Measurements from ENCODE around the gene OSBPL8. TPM values are rescaled to one million over a fixed set of nuclear protein-coding genes. Genes with fewer than 3 reads are reported as not detected.

The OSBPL8 gene
- total and polyA plus RNA-seq, 10 of the 15 experiments (the other 5 are each of a cell fraction or from before 2014, with no cell fraction given), result 10.4 to 58.0 (median 32.0) TPM

DNA sequence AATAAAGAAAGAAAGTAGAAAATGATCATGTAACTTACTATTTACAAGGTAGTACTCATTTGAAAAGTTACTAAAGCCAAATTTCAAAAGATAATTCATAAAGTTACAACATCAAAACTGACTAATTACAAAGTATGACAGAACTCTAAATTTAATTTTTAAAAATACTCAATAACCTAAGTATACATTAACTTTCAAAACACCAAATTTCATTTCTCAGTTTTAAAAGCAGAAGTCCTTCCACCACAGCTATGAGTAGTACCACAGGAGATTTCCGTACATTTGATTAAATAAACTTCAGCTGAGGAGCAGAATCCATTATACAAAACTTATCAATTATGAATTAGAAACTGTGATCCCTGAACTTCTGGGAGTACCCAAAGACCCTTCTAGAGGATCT, 110.6 kb downstream of the OSBPL8 start:
- ChIA-PET SMC1A (ENCODE audit: uncharacterized antibody, unreplicated experiment) (no interaction called here), CTCF (no interaction called here), POLR2A (no interaction called here), RAD21 (ENCODE audit: unreplicated experiment) (no interaction called here)
- H2AFZ ChIP-seq (ENCODE audit: control insufficient read depth, low read depth, low read length), result no peak overlapping the region
- BruUV-seq (replicated peaks), result no TSS peak
- H3K79me2 ChIP-seq (ENCODE audit: control insufficient read depth, insufficient read depth, low read length), result no peaks in the 10 kb centered on the region
- H3K4me1 ChIP-seq (ENCODE audit: control insufficient read depth, insufficient read depth, low read length), result no peaks in the 10 kb centered on the region
- no peak for ATAC-seq
- no peaks in the 10 kb centered on the region; a peak in 1 of 4 replicates for H3K36me3 ChIP-seq (ENCODE audit: control insufficient read depth in 2 of 2, insufficient read depth in 2 of 2, low read length in 1 of 2)
- no peak overlapping the region for H3K27ac ChIP-seq (ENCODE audit: control insufficient read depth, insufficient read depth)
- DNase-seq (ENCODE audit: low read depth, low spot score), result no peak
- no peak for TF ChIP-seq SIX5 (IDR thresholded peaks at IDR 0.05; ENCODE audit: low read depth, low read length, severe bottlenecking)
- TF ChIP-seq, protein P1, sequence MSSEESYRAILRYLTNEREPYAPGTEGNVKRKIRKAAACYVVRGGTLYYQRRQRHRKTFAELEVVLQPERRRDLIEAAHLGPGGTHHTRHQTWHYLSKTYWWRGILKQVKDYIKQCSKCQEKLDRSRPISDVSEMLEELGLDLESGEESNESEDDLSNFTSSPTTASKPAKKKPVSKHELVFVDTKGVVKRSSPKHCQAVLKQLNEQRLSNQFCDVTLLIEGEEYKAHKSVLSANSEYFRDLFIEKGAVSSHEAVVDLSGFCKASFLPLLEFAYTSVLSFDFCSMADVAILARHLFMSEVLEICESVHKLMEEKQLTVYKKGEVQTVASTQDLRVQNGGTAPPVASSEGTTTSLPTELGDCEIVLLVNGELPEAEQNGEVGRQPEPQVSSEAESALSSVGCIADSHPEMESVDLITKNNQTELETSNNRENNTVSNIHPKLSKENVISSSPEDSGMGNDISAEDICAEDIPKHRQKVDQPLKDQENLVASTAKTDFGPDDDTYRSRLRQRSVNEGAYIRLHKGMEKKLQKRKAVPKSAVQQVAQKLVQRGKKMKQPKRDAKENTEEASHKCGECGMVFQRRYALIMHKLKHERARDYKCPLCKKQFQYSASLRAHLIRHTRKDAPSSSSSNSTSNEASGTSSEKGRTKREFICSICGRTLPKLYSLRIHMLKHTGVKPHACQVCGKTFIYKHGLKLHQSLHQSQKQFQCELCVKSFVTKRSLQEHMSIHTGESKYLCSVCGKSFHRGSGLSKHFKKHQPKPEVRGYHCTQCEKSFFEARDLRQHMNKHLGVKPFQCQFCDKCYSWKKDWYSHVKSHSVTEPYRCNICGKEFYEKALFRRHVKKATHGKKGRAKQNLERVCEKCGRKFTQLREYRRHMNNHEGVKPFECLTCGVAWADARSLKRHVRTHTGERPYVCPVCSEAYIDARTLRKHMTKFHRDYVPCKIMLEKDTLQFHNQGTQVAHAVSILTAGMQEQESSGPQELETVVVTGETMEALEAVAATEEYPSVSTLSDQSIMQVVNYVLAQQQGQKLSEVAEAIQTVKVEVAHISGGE (CRISPR knock-in tag; IDR thresholded peaks at IDR 0.05), result no peak
- TF ChIP-seq, protein P2, sequence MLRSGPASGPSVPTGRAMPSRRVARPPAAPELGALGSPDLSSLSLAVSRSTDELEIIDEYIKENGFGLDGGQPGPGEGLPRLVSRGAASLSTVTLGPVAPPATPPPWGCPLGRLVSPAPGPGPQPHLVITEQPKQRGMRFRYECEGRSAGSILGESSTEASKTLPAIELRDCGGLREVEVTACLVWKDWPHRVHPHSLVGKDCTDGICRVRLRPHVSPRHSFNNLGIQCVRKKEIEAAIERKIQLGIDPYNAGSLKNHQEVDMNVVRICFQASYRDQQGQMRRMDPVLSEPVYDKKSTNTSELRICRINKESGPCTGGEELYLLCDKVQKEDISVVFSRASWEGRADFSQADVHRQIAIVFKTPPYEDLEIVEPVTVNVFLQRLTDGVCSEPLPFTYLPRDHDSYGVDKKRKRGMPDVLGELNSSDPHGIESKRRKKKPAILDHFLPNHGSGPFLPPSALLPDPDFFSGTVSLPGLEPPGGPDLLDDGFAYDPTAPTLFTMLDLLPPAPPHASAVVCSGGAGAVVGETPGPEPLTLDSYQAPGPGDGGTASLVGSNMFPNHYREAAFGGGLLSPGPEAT (IDR thresholded peaks at IDR 0.05; ENCODE audit: low read depth), result no peak
- TF ChIP-seq SPI1 (IDR thresholded peaks at IDR 0.05; ENCODE audit: borderline replicate concordance, insufficient read depth, low read depth, low read length), result no peak
- TF ChIP-seq CHD4 (IDR thresholded peaks at IDR 0.05), result no peak
- no peak for TF ChIP-seq TCF7 (IDR thresholded peaks at IDR 0.05; ENCODE audit: borderline replicate concordance)
- no peak for TF ChIP-seq WRNIP1 (IDR thresholded peaks at IDR 0.05; ENCODE audit: borderline replicate concordance, low read depth, low read length)
- TF ChIP-seq, protein P3, sequence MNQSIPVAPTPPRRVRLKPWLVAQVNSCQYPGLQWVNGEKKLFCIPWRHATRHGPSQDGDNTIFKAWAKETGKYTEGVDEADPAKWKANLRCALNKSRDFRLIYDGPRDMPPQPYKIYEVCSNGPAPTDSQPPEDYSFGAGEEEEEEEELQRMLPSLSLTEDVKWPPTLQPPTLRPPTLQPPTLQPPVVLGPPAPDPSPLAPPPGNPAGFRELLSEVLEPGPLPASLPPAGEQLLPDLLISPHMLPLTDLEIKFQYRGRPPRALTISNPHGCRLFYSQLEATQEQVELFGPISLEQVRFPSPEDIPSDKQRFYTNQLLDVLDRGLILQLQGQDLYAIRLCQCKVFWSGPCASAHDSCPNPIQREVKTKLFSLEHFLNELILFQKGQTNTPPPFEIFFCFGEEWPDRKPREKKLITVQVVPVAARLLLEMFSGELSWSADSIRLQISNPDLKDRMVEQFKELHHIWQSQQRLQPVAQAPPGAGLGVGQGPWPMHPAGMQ (IDR thresholded peaks at IDR 0.05; ENCODE audit: borderline replicate concordance), result no peak
- no peak for TF ChIP-seq GATAD2B (conservative IDR thresholded peaks at IDR 0.05; ENCODE audit: low read depth)
- no peak for TF ChIP-seq ZSCAN29 (IDR thresholded peaks at IDR 0.05)
- TF ChIP-seq, protein P4, sequence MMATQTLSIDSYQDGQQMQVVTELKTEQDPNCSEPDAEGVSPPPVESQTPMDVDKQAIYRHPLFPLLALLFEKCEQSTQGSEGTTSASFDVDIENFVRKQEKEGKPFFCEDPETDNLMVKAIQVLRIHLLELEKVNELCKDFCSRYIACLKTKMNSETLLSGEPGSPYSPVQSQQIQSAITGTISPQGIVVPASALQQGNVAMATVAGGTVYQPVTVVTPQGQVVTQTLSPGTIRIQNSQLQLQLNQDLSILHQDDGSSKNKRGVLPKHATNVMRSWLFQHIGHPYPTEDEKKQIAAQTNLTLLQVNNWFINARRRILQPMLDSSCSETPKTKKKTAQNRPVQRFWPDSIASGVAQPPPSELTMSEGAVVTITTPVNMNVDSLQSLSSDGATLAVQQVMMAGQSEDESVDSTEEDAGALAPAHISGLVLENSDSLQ (IDR thresholded peaks at IDR 0.05), result no peak
- TF ChIP-seq KLF5 (IDR thresholded peaks at IDR 0.05; ENCODE audit: partially characterized antibody), result no peak
- TF ChIP-seq NBN (IDR thresholded peaks at IDR 0.05), result no peak
- TF ChIP-seq BACH1 (IDR thresholded peaks at IDR 0.05; ENCODE audit: borderline replicate concordance), result no peak
- no peak for TF ChIP-seq POU2F2 (IDR thresholded peaks at IDR 0.05; ENCODE audit: borderline replicate concordance, low read depth, low read length)
- no peak overlapping the region for H3K4me2 ChIP-seq (ENCODE audit: control insufficient read depth, insufficient read depth)
- no peak overlapping the region for H3K4me3 ChIP-seq
- H3K9me3 ChIP-seq (replicated peaks; ENCODE audit: control insufficient read depth, insufficient read depth, low read length), result no peaks in the 10 kb centered on the region
- no peaks in the 10 kb centered on the region for H4K20me1 ChIP-seq (ENCODE audit: control insufficient read depth, insufficient read depth)
- intact Hi-C loops (cut with micrococcal nuclease; ENCODE audit: unreplicated experiment) (no loop called here), in situ Hi-C loops (cut with MboI) (no loop called here)
- WGBS (ENCODE audit: insufficient coverage, insufficient replicate concordance, low lambda C conversion rate, missing lambda C conversion rate), result 100% methylated on average over 1 of the region's 1 CpG
- H3K9ac ChIP-seq (ENCODE audit: control insufficient read depth, insufficient read depth, low read length), result no peak overlapping the region
- H3K27me3 ChIP-seq (replicated peaks in 1 of 2; ENCODE audit: control insufficient read depth in 2 of 2, insufficient read depth in 2 of 2, low read length in 1 of 2), result no peaks in the 10 kb centered on the region
- no peak for FAIRE-seq

Measured in GM12878 (cell line).